ENCODE results near the gene SH3BP2. TPM values are rescaled to one million over a fixed set of nuclear protein-coding genes. Genes with fewer than 3 reads are reported as not detected.
"Not testable (repeated sequence)": the region's sequence is repeated elsewhere in the genome, so short reads cannot be mapped to it uniquely, and the experiment has no call there.

The SH3BP2 gene
- total RNA-seq, 1 donor from 2014 or later, result 79.0 TPM

DNA sequence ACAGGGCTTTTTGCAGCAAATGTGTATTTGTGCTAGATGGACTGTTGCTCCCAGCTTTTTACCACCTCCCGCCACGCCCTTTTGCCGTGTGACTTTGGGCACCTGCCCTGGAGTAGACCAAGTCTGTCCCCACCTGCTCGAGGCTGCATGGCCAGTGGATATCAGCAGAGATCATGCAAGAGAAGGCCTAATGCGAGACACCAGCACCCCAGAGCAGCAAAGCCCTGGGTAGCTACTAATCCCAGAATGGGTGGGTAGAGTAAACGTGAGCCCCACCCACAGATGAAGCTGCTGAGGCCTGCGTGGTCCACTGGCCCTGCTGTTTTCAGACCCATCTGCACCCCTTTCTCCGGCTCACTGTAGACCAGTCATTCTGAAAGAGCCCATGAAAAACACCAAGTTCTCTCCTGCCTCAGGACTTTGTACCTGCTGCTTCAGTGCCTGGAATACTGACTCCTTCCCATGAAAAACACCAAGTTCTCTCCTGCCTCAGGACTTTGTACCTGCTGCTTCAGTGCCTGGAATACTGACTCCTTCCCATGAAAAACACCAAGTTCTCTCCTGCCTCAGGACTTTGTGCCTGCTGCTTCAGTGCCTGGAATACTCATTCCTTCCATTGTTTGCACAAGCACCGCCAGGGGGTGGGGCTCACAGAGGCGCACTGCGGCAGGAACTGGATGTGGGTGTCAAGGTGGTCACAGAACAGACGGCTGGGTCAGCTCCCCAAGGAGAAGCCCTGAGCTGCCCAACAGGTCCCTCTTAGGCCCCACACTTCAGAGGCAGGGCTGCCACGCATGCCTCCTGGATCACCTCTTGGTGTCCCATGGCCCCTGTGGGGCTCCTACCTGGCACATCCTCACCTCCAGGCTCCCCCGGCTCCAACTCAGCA lies 31.6 kb upstream of the SH3BP2 start:
- Mint-ChIP-seq H3K9me3 (no peaks in the 10 kb centered on the region), H3K27me3 (ENCODE audit: low read depth) (no peaks in the 10 kb centered on the region), H3K4me1 (no peaks in the 10 kb centered on the region), H3K36me3 (no peaks in the 10 kb centered on the region), H3K4me3 (no peak overlapping the region), H3K27ac (no peak overlapping the region)
- TF ChIP-seq, protein P1, sequence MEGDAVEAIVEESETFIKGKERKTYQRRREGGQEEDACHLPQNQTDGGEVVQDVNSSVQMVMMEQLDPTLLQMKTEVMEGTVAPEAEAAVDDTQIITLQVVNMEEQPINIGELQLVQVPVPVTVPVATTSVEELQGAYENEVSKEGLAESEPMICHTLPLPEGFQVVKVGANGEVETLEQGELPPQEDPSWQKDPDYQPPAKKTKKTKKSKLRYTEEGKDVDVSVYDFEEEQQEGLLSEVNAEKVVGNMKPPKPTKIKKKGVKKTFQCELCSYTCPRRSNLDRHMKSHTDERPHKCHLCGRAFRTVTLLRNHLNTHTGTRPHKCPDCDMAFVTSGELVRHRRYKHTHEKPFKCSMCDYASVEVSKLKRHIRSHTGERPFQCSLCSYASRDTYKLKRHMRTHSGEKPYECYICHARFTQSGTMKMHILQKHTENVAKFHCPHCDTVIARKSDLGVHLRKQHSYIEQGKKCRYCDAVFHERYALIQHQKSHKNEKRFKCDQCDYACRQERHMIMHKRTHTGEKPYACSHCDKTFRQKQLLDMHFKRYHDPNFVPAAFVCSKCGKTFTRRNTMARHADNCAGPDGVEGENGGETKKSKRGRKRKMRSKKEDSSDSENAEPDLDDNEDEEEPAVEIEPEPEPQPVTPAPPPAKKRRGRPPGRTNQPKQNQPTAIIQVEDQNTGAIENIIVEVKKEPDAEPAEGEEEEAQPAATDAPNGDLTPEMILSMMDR (IDR thresholded peaks at IDR 0.05; ENCODE audit: unreplicated experiment), result no peak
- no peak for DNase-seq (ENCODE audit: low spot score in 2 of 2, unreplicated experiment in 2 of 2)

DNA sequence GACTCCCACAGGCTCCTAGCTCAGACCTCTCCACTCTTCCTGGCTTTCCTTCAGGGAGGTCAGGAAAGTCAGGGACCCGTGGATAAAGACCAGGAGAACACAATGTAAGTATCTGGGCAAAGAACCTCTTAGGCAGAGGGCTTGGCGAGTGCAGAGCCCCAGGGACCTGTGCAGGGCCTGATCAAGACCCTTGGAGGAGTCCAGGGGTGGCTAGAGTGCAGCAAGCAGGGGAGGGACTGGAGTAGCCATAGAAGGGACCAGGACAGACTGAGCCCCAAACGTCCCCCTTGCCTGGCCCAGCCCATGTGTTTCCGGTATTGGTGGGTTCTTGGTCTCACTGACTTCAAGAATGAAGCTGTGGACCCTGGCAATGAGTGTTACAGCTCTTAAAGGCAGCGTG lies 30.8 kb upstream of the SH3BP2 start:
- no peaks in the 10 kb centered on the region for H3K36me3 Mint-ChIP-seq
- TF ChIP-seq, protein P1 (IDR thresholded peaks at IDR 0.05; ENCODE audit: unreplicated experiment), result no peak
- no peaks in the 10 kb centered on the region for H3K27me3 Mint-ChIP-seq (ENCODE audit: low read depth)
- no peak overlapping the region for H3K4me3 Mint-ChIP-seq
- no peaks in the 10 kb centered on the region for H3K4me1 Mint-ChIP-seq
- no peak for DNase-seq (ENCODE audit: low spot score in 2 of 2, unreplicated experiment in 2 of 2)
- H3K27ac Mint-ChIP-seq, result no peak overlapping the region
- peaks cover 4% of the 10 kb centered on the region for H3K9me3 Mint-ChIP-seq

DNA sequence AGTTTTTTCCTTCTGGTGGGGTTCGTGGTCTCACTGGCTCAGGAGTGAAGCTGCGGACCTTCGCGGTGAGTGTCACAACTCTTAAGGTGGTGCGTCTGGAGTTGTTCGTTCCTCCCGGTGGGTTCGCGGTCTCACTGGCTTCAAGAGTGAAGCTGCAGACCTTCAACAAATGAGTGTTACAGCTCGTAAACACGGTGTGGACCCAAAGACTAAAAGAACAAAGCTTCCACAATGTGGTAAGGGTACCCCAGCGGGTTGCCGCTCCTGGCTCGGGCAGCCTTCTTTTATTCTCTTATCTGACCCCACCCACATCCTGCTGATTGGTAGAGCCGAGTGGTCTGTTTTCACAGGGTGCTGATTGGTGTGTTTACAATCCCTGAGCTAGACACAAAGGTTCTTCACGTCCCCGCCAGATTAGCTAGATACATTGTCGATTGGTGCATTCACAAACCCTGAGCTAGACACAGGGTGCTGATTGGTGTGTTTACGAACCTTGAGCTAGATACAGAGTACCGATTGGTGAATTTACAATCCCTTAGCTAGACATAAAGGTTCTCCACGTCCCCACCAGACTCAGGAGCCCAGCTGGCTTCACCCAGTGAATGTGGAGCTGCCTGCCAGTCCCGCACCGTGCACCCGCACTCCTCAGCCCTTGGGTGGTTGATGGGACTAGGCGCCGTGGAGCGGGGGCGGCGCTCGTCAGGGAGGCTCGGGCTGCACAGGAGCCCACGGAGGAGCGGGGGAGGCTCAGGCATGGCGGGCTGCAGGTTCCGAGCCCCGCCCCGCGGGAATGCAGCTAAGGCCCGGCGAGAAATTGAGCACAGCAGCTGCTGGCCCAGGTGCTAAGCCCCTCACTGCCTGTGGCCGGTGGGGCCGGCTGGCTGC lies 30.2 kb upstream of the SH3BP2 start:
- not testable (repeated sequence) for H3K4me1 Mint-ChIP-seq; H3K36me3 Mint-ChIP-seq; H3K27ac Mint-ChIP-seq; H3K9me3 Mint-ChIP-seq; H3K27me3 Mint-ChIP-seq (ENCODE audit: low read depth); H3K4me3 Mint-ChIP-seq; DNase-seq (ENCODE audit: low spot score in 2 of 2, unreplicated experiment in 2 of 2)

DNA sequence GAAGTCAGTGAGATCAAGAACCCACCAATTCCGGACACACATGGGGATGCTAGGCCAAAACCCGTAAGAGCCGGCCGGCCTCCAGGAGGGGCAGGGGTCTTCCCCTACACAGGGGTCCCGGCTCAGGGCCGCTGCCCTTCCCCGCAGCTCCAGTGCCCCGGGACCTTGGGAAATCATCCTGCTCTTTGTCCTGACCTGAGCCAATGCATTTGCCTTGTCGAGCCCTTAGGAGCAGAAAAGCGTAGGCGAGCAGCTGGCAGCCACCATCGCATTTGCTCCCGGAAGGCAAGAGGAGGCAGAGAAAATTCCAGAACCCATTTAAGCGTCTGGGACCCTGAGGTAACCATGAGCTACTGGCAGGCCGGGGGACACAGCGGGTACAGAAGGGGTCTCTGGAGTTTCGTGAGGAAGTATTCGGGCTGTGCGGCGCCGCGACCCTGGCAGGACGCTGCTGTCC lies 29.3 kb upstream of the SH3BP2 start:
- H3K9me3 Mint-ChIP-seq, result peaks cover 4% of the 10 kb centered on the region
- no peak for DNase-seq (ENCODE audit: low spot score in 2 of 2, unreplicated experiment in 2 of 2)
- H3K27me3 Mint-ChIP-seq (ENCODE audit: low read depth), result no peaks in the 10 kb centered on the region
- H3K4me1 Mint-ChIP-seq, result no peaks in the 10 kb centered on the region
- H3K27ac Mint-ChIP-seq, result no peak overlapping the region
- H3K36me3 Mint-ChIP-seq, result no peaks in the 10 kb centered on the region
- H3K4me3 Mint-ChIP-seq, result peak overlapping the region; percentile 40
- TF ChIP-seq, protein P1 (IDR thresholded peaks at IDR 0.05; ENCODE audit: unreplicated experiment), result no peak

DNA sequence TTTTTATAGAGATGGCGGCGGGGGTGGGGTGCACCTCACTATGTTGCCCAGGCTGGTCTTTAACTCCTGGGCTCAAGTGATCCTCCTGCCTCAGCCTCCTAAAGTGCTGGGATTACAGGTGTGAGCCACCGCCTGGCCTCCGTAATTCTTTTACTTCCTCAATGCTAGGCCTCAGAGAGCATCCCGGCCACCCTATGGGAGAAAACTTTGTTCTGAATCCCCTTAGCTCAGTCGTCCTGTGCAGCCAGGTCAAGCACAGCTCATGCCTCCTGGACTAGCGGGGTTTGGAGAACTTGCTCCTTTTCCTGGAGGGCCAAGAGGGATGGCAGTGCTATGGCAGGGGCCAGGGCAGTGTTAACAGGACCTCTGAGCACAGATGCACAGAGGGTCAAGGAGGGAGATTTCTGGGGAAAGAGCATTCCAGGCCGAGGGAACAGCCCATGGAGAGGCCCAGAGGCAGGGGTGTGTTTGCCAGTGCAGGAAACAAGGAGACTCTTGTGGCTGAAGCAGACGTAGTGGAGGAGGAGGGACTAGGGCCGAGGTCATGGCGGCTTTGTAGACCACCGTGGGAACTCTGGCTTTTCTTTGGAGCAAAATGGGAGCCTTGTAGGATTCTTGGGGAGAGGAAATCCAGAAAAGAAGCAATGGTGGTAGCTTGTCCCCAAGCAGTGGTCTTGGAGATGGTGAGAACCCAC lies 26.9 kb upstream of the SH3BP2 start:
- Mint-ChIP-seq H3K9me3 (peaks cover 8% of the 10 kb centered on the region), H3K27me3 (ENCODE audit: low read depth) (no peaks in the 10 kb centered on the region), H3K36me3 (no peaks in the 10 kb centered on the region), H3K27ac (no peak overlapping the region), H3K4me1 (peaks cover 2% of the 10 kb centered on the region), H3K4me3 (no peak overlapping the region)
- TF ChIP-seq, protein P1 (IDR thresholded peaks at IDR 0.05; ENCODE audit: unreplicated experiment), result no peak
- DNase-seq (ENCODE audit: low spot score in 2 of 2, unreplicated experiment in 2 of 2), result no peak

All from mesothelial cell of epicardium (in vitro differentiated cells).